Activated CD4-positive, CD25-positive, alpha-beta regulatory T cell treated with anti-CD3 and anti-CD28 coated beads, Interleukin-2, amount 50 U/mL, for 72 hours (primary cell): ENCODE results near the gene TUFT1.
A peak's percentile ranks its signal among the peaks of the same experiment; 100 is the strongest.
"Not testable (repeated sequence)": the region's sequence is repeated elsewhere in the genome, so short reads cannot be mapped to it uniquely, and the experiment has no call there.

Experiments
- DNase-seq: peaks from one replicate; pipeline ENCODE4 v3.0.0; 2021

TUFT1 gene

GRCh38 chr1:151512801-151513625 is 27.1 kb upstream of the TUFT1 start:
- DNase-seq = no peak

GRCh38 chr1:151513626-151514121 is 26.4 kb upstream of the TUFT1 start:
- no peak for DNase-seq

GRCh38 chr1:151514366-151514765 is 25.7 kb upstream of the TUFT1 start:
- DNase-seq = no peak

DNA sequence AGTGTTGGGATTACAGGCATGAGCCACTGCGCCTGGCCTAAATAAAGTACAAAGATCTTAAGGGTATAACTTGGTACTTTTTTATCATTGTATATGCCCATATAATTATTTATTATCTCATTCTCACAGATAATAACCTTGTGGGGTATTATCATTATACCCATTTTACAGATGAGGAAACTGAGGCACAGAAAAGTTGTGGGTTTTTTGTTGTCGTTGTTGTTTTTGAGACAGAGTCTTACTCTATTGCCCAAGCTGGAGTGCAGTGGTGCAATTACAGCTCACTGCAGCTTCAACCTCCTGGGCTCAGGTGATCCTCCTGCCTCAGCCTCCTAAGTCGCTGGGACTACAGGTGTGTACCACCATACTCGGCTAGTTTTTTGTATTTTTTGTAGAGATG is 24.8 kb upstream of the TUFT1 start:
- no peak for DNase-seq

- no peak for DNase-seq
Measured at GRCh38 chr1:151516031-151516511, 24.0 kb upstream of the TUFT1 start.

- DNase-seq = no peak
Measured at GRCh38 chr1:151518431-151518830, 21.7 kb upstream of the TUFT1 start.

DNA sequence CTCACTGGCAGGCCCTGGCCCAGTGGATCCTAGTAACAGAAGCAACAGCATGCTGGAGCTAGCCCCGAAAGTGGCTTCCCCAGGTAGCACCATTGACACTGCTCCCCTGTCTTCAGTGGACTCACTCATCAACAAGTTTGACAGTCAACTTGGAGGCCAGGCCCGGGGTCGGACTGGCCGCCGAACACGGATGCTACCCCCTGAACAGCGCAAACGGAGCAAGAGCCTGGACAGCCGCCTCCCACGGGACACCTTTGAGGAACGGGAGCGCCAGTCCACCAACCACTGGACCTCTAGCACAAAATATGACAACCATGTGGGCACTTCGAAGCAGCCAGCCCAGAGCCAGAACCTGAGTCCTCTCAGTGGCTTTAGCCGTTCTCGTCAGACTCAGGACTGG is 21.2 kb upstream of the TUFT1 start:
- DNase-seq = no peak

DNA sequence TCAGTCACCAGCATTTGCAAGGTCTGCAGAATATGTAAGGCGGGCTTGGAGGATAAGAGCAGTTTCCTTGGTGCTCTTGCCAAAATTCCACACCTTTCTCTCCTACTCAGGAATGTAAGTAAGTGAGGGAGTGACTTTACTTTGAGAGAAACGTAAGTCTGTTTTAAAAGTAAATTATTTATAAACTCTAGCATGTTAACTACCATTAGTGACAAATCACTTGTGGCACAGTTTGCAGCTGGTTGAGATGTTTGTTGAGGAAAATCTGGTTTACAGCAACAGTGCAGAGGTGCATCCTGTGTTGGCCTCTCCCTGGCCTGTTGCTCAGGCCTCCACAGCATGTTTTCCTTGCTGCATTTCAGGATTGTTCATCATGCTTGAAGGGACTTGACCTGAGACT is 20.4 kb upstream of the TUFT1 start:
- DNase-seq = no peak

DNA sequence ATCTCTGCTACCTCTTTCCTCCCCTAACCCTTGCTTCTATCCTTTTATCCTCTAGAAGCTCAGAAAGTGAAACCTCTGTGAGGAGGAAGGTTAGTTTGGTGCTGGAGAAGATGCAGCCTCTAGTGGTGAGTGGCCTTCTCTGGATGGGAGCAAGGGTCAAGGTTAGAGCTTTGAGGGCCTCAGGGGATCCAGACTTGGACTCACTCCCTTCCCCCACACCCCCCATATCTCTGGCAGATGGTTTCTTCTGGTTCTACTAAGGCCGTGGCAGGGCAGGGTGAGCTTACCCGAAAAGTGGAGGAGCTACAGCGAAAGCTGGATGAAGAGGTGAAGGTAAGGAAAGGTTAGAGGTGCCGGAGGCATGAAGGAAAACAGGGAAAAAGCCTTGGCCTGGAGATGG is 19.8 kb upstream of the TUFT1 start:
- no peak for DNase-seq

GRCh38 chr1:151522427-151522826 is 17.7 kb upstream of the TUFT1 start:
- DNase-seq = not testable (repeated sequence)

DNA sequence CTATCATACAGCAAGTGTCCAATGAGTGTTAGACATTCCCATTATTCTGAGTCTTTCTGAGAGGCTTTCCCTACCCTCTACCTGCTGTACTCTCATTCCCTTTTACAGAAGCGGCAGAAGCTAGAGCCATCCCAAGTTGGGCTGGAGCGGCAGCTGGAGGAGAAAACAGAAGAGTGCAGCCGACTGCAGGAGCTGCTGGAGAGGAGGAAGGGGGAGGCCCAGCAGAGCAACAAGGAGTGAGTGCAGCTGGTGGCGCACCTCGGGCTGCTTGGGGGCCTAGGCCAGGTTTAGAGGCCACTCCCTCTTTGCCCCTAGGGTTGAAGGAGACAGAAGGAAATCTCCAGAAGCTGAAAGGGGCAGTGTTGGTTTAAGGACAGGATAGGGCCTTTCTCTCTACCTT is 16.8 kb upstream of the TUFT1 start:
- DNase-seq = no peak

DNA sequence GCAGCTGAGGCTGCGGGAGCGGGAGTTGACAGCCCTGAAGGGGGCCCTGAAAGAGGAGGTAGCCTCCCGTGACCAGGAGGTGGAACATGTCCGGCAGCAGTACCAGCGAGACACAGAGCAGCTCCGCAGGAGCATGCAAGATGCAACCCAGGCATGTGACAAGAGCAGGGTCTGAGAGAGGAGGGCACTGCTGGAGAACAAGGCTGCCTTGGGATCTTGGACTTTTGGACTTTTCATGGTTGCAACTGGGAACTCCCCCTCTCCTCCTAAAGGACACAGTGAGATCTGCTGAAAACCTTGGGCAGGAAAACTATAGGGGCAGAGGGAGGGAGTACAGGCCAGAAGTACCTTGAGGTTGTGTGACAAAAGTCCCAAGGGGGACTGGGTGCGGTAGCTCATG is 15.4 kb upstream of the TUFT1 start:
- DNase-seq = no peak

- no peak for DNase-seq
Measured at GRCh38 chr1:151526735-151527525, 13.2 kb upstream of the TUFT1 start.

DNA sequence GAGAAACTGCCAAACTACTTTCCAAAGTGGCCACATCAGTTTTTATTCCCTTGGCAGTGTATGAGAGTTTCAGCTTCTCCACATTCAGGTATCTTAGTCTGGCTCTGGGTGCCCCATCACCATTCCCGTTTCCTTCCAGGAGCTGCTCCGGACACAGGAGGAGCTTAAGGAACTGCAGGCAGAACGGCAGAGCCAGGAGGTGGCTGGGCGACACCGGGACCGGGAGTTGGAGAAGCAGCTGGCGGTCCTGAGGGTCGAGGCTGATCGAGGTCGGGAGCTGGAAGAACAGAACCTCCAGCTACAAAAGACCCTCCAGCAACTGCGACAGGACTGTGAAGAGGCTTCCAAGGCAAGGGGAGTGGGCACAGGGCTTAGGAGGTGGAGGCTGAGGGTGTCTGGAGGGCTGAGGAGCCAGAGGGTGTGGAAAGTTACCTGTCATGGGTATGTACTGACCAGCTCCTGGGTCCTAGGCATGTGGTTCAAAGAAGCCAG is 10.9 kb upstream of the TUFT1 start:
- DNase-seq = no peak

- DNase-seq = no peak
Measured at GRCh38 chr1:151529781-151530180, 10.3 kb upstream of the TUFT1 start.

DNA sequence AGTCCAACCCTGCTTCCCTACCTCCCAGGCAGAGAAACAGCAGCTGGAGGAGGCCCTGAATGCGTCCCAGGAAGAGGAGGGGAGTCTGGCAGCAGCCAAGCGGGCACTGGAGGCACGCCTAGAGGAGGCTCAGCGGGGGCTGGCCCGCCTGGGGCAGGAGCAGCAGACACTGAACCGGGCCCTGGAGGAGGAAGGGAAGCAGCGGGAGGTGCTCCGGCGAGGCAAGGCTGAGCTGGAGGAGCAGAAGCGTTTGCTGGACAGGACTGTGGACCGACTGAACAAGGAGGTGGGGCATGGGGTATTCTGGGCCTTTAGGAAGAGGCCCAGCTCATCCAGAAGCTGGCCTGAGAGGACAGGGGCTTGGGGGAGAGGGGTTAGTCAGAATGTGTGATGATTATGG is 9.6 kb upstream of the TUFT1 start:
- DNase-seq = no peak

GRCh38 chr1:151533870-151534269 is 6.2 kb upstream of the TUFT1 start:
- no peak for DNase-seq

DNA sequence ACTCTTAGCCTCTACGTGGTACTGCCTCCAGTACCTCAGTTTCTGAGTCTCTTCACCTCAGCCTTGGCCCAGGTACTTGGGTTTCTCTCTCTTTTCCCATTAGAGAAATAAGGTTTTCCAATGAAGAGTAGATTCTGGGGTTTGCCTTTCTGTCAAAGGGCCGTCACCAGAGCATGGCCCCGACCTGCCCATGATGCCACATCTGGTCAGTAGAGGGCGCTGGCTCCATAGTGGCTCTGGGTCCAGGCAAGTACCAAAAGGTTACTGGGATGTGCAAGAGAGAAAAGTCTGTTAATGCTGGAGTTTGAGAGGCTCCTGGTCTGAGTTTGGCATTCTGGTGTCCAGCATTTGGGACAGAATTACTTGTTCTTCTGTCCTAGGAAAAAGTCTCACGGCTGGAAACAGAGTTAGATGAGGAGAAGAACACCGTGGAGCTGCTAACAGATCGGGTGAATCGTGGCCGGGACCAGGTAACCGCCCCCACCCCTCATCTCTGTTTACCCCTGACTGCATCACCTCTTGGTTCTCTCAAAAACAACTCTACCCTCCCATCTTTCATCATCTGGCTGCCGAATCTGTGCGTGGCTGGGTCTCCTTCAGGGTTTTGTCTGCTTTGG is 5.3 kb upstream of the TUFT1 start:
- peak; percentile 78 for DNase-seq

GRCh38 chr1:151535326-151536271 is 4.5 kb upstream of the TUFT1 start:
- DNase-seq = no peak

DNA sequence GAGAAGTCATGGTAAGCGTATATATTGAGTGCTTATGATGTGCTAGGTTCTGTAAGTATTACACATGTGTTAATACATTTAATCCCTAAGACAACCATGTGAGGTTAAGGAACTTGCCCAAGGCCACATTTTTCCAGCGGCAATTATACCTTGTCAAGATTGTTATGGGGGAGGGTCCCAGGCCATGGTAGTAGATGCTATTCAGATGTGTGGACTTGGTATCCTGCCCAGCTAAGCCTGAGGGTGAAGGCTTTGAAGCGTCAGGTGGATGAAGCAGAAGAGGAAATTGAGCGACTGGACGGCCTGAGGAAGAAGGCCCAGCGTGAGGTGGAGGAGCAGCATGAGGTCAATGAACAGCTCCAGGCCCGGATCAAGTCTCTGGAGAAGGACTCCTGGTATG is 3.6 kb upstream of the TUFT1 start:
- no peak for DNase-seq

- DNase-seq = no peak
Measured at GRCh38 chr1:151537112-151537511, 3.0 kb upstream of the TUFT1 start.
